Pancreas (tissue), 8 donors: Measurements from ENCODE around the gene CLEC2L. TPM values are rescaled to one million over a fixed set of nuclear protein-coding genes. Genes with fewer than 3 reads are reported as not detected.

Experiments used
- polyA plus RNA-seq, 2 donors: library from polyadenylated mRNA; stranded (reverse); fragments of 200-250 nt; gene quantifications; one replicate each; pipeline ENCODE4 v1.2.3, GENCODE V29; 2013
- total RNA-seq, 6 donors: library from RNA; stranded (reverse); fragmentation: NEBNext Ultra II Directional in 4 of 6; extraction: Animal tissue kit (Norgen Biotek cat#: 25700) in 4 of 6; gene quantifications; one replicate each; pipeline versions ENCODE4 v1.2.1 to v1.2.4, GENCODE V29; 2021 to 2023
- donor health status: healthy with polysubstance abuse.
- donor health status: DM: no; HTN: no; CAD: no; lungs with moderate emphysema.
- donor health status: DM: no; HTN: no; CAD: no.
- donor health status: Bipolar disorder and iron deficiency.
- donor health status: DM: yes; HTN: yes; CAD: no.
- donor health status: DM: no; HTN: no; CAD: no.
- donor health status: DM: no; HTN: no; CAD: no.
- donor health status: DM: yes; HTN: yes; CAD: no.

CLEC2L gene
- total and polyA plus RNA-seq, 8 donors, result not detected

Other genes starting within 250 kb of the CLEC2L start
- 10 to 100 TPM in 1 of 6 donors, 1 to 10 TPM in 5; 6.8 to 13.0 (median 7.9) TPM for gene FMC1, start 182.3 kb upstream of the CLEC2L start, total RNA-seq
- 10 to 100 TPM; 16.6 to 23.6 TPM for gene FMC1, start 182.3 kb upstream of the CLEC2L start, polyA plus RNA-seq
- gene LUC7L2, start 163.8 kb upstream of the CLEC2L start, total RNA-seq, result 10 to 100 TPM; 30.0 to 45.3 (median 39.0) TPM
- gene LUC7L2, start 163.8 kb upstream of the CLEC2L start, polyA plus RNA-seq, result 10 to 100 TPM; 35.9 to 71.1 TPM
- gene KLRG2, start 40.0 kb upstream of the CLEC2L start, total RNA-seq, result 1 to 10 TPM in 1 of 6 donors, under 1 TPM in 3, not detected in 2; 0.12 to 1.9 (median 0.14) TPM
- under 1 TPM in 1 of 2 donors, not detected in 1; 0.02 TPM for gene KLRG2, start 40.0 kb upstream of the CLEC2L start, polyA plus RNA-seq